NCI-H1694 treated with DMSO at 0.1 percent for 48 hours (cell line): ENCODE results near the gene LRRC4C.
"Not testable (repeated sequence)": the region's sequence is repeated elsewhere in the genome, so short reads cannot be mapped to it uniquely, and the experiment has no call there.

Experiments
- DNase-seq: peaks from one replicate; lab custom pipeline; 2025; lab: John Stamatoyannopoulos, UW

LRRC4C gene

DNA sequence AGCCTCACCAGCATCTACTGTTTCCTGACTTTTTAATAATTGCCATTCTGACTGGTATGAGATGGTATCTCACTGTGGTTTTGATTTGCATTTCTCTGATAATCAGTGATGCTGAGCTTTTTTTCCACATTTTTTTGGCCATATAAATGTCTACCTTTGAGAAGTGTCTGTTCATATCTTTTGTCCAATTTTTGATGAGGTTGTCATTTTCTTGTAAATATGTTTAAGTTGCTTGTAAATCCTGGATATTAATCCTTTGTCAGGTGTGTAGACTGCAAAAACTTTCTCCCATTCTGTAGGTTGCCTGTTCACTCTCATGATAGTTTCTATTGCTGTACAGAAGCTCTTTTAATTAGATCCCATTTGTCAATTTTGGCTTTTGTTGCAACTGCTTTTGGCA, 439.8 kb downstream of the LRRC4C start:
- DNase-seq = not testable (repeated sequence)

- DNase-seq = no peak
These were observed 441.2 kb downstream of the LRRC4C start for GRCh38 chr11:41018224-41018623.

DNA sequence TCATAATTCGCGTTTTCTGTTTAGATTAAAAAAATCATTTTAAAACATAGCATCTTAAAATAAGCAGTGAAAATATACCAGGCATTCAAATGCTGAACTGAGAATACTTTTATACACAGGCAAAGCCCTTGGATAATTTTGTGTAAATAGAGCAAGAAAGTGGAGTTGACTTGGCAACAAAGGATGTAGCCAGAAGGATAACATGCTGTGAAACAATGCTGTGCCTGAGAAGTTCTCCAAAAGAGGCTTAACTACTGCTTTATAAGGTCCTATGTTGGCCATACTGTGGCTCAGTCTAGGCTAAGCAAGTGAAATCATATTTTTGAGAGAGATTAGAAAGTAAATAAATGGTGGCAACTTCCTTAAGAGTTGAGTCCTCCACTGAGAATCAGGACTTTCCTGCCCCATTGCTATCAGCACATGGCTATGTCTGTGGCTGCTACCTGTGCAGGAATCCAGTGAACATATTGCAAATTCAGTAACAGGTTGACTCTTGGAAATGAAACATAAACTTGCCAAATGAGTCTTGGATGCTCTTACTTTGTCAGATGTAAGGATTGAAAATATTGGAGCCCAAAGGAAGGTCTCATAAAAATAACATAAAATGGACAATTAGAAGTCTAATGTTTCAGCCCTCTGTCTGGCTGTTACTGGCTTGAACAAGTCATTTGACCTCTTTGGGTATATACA, 448.9 kb downstream of the LRRC4C start:
- no peak for DNase-seq

DNA sequence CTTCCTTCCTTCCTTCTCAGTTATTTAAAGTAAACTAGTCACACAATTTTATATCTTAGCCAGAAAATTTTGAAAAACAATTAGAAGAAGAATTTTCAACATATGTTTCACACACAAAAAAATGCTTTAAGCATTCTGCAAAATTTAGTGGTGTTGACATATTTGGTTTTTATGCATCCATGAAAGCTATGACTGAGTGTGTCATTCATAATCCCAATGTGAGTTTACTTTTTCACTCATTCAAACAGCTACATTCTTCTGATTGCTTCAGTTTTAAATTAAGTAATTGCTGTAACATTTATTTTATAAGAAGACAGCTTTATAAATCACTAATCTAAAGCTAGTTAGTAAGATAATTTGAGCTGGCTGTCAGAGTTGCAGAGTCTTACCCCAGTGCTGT, 453.5 kb downstream of the LRRC4C start:
- DNase-seq = no peak

GRCh38 chr11:41003339-41004282, 455.8 kb downstream of the LRRC4C start:
- no peak for DNase-seq

- no peak for DNase-seq
These were observed 460.5 kb downstream of the LRRC4C start for GRCh38 chr11:40998920-40999319.

DNA sequence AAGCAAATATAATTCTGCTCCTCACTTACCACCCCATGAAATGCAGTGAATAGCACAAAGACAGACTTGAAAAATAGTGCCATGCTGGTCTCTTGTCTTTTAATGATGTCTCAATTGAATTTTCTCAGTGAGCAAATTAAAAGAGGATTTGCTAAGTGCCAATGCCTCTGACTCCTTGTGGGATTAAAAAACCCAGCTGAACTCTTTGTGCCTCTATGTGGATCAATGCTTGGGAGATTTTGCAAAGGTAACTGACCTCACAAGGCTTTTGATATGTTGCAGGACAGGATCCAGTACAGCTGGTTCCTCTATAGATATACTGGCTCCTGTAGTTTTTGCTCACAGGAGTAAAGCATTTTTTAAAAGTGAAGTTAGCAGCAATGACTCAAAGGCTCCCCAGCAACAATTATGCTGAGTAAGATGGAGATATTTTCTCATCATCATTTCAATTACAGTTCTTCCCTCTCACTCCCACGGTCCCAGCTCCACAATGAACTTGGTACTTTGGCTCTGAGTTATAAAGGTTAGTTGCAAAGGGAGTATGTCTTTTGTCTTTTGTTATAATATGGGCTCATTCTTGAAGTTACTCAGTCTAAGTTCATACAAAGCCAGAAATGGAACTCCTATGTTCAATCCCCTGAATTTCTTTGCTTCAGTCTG, 471.5 kb downstream of the LRRC4C start:
- no peak for DNase-seq

DNA sequence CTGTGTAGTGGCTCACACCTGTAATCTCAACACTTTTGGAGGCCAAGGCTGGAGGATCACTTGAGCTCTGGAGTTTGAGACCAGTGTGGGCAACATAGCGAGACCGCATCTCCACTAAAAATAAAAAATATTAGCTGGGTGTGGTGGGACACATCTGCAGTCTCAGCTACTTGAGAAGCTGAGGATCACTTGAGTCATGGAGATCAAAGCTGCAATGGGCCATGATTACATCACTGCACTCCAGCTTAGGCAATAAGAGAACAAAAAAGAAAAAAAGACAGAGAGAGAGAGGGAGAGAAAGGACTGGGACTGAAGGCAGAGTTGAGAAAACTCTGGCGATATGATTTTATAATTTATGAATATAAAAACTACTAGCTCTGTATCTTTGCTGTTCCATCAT, 473.1 kb downstream of the LRRC4C start:
- DNase-seq = no peak

GRCh38 chr11:40975076-40975475, 484.4 kb downstream of the LRRC4C start:
- no peak for DNase-seq

GRCh38 chr11:40974186-40974795, 485.2 kb downstream of the LRRC4C start:
- no peak for DNase-seq

DNA sequence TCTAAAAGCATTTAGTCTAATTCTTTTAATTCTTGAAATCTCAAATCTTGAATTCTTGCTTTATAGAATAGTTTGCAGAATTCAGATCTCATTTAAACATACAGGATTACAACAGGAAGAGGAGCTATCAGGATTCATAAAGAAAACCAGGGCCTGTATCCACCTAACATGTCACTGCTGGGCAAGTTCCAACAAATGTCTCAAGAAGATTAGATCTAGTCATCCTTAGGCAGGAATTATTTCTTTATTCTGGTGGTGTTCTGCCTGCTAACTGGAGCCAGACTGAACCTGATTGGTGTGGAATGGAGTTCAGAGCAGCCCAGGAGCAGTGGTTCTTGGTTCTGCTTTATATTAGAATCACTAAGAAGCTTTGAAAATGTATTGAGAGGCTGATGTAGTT, 500.7 kb downstream of the LRRC4C start:
- DNase-seq = no peak

GRCh38 chr11:40952479-40952878, 507.0 kb downstream of the LRRC4C start:
- DNase-seq = no peak

GRCh38 chr11:40938002-40938401, 521.5 kb downstream of the LRRC4C start:
- no peak for DNase-seq

GRCh38 chr11:40924915-40925314, 534.5 kb downstream of the LRRC4C start:
- DNase-seq = no peak

DNA sequence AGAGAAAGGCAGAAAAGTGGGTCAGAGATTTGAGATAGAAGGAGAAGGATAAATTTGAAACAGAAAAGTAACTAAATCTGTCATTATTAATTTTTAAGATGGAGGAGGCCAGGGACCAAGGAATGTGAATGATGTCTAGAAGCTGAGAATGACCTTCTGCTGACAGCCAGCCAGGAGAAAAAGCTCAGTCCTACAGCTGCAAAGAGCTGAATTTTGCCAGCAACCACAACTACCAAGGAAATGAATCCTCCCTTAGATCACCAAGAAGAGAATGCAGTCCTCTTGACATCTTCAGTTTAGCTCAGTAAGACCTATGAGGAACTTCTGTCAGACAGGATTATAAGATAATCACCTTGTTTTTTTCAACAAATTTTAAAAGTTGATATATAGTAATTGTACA, 538.2 kb downstream of the LRRC4C start:
- no peak for DNase-seq

DNA sequence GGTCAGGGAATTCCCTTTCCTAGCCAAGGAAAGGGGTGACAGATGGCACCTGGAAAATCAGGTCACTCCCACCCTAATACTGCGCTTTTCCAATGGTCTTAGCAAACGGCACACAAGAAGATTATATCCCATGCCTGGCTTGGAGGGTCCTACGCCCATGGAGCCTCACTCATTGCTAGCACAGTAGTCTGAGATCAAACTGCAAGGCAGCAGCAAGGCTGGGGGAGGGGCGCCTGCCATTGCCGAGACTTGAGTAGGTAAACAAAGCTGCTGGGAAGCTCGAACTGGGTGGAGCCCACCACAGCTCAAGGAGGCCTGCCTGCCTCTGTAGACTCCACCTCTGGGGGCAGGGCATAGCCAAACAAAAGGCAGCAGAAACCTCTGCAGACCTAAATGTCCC, 548.7 kb downstream of the LRRC4C start:
- not testable (repeated sequence) for DNase-seq

GRCh38 chr11:40894501-40894900, 565.0 kb downstream of the LRRC4C start:
- no peak for DNase-seq

GRCh38 chr11:40885250-40885954, 574.0 kb downstream of the LRRC4C start:
- no peak for DNase-seq

DNA sequence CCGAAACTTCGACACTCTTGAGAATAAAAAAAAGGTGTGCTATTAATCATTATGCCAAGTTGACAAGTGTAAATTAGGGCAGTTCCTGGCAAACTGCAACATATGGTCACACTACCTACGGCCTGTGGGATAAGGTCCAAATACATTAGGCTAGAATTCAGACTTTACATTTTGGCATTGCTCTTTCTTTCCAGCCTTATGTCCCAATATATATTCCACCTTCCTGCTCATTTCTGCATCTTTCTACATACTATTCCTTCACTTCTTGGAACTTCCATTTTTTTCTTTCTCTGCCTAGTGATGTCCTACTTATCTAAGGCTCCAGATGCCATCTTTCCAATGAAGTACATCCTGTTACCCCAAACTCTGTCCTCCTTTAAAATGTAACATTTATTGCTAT, 577.2 kb downstream of the LRRC4C start:
- no peak for DNase-seq

GRCh38 chr11:40879911-40880310, 579.5 kb downstream of the LRRC4C start:
- no peak for DNase-seq

- DNase-seq = no peak
These were observed 581.5 kb downstream of the LRRC4C start for GRCh38 chr11:40877981-40878380.

DNA sequence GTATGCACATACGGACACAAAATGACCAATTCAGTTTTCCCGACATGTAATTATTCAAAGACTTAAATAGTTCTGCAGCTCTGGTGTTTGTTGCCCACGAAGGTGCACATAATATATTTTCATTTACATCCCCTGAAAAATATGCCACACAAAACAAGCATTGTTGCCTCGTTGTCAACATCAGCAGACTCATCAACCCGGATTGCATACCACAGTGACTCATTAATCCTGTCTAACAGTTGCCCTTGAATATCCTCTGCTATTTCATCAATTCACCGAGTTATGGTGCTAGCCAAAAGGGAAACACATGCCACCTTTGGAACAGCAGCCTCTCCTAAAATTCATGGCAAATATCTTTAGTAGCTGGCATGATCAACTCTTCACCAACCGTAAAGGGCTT, 582.2 kb downstream of the LRRC4C start:
- DNase-seq = no peak
